Right lung (tissue), 10 donors: ENCODE results near the gene NDUFAF5. TPM values are rescaled to one million over a fixed set of nuclear protein-coding genes. Genes with fewer than 3 reads are reported as not detected.
"Not testable (repeated sequence)": the region's sequence is repeated elsewhere in the genome, so short reads cannot be mapped to it uniquely, and the experiment has no call there.

Experiments
- DNase-seq, 2 donors: peaks; one replicate each; pipeline ENCODE4 v3.0.0-alpha.2; 2013
- long read RNA-seq, 8 donors: transcript quantifications; one replicate each; lab custom pipeline, GENCODE V29; 2026
- polyA plus RNA-seq, 5 donors: library from polyadenylated mRNA; unstranded; fragments of 120-200 nt; gene quantifications; one replicate each; pipeline versions ENCODE4 v1.2.1 to v1.2.3, GENCODE V29; 2013; ENCODE audit warnings: inconsistent platforms in 1 of 5, low replicate concordance in 1 of 5; ENCODE audit not compliant: insufficient read length in 5 of 5, insufficient read depth in 1 of 5

Gene NDUFAF5, protein sequence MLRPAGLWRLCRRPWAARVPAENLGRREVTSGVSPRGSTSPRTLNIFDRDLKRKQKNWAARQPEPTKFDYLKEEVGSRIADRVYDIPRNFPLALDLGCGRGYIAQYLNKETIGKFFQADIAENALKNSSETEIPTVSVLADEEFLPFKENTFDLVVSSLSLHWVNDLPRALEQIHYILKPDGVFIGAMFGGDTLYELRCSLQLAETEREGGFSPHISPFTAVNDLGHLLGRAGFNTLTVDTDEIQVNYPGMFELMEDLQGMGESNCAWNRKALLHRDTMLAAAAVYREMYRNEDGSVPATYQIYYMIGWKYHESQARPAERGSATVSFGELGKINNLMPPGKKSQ
- 10 to 100 TPM; 20.5 to 29.7 (median 25.7) TPM for polyA plus RNA-seq
- long read RNA-seq, donor 1, partial matches to known transcripts = 0 of 4 reads
- long read RNA-seq, donor 1, other reads (novel, unspliced or antisense) = 0 of 4 reads
- long read RNA-seq, donor 2, full-length matches to known transcripts = 2 of 2 reads
- long read RNA-seq, donor 2, partial matches to known transcripts = 0 of 2 reads
- long read RNA-seq, donor 2, other reads (novel, unspliced or antisense) = 0 of 2 reads
- long read RNA-seq, donor 3, full-length matches to known transcripts = 5 of 5 reads
- long read RNA-seq, donor 3, partial matches to known transcripts = 0 of 5 reads
- long read RNA-seq, donor 3, other reads (novel, unspliced or antisense) = 0 of 5 reads
- long read RNA-seq, donor 4, full-length matches to known transcripts = 6 of 6 reads
- long read RNA-seq, donor 4, partial matches to known transcripts = 0 of 6 reads
- long read RNA-seq, donor 4, other reads (novel, unspliced or antisense) = 0 of 6 reads
- long read RNA-seq, donor 5, partial matches to known transcripts = 0 of 4 reads
- long read RNA-seq, donor 5, other reads (novel, unspliced or antisense) = 0 of 4 reads
- long read RNA-seq, donor 6, partial matches to known transcripts = 0 of 2 reads
- long read RNA-seq, donor 6, other reads (novel, unspliced or antisense) = 0 of 2 reads
- long read RNA-seq, donor 7, partial matches to known transcripts = 0 of 2 reads
- long read RNA-seq, donor 7, other reads (novel, unspliced or antisense) = 0 of 2 reads
- long read RNA-seq, donor 8, partial matches to known transcripts = 0 of 1 reads
- long read RNA-seq, donor 8, other reads (novel, unspliced or antisense) = 0 of 1 reads

DNA sequence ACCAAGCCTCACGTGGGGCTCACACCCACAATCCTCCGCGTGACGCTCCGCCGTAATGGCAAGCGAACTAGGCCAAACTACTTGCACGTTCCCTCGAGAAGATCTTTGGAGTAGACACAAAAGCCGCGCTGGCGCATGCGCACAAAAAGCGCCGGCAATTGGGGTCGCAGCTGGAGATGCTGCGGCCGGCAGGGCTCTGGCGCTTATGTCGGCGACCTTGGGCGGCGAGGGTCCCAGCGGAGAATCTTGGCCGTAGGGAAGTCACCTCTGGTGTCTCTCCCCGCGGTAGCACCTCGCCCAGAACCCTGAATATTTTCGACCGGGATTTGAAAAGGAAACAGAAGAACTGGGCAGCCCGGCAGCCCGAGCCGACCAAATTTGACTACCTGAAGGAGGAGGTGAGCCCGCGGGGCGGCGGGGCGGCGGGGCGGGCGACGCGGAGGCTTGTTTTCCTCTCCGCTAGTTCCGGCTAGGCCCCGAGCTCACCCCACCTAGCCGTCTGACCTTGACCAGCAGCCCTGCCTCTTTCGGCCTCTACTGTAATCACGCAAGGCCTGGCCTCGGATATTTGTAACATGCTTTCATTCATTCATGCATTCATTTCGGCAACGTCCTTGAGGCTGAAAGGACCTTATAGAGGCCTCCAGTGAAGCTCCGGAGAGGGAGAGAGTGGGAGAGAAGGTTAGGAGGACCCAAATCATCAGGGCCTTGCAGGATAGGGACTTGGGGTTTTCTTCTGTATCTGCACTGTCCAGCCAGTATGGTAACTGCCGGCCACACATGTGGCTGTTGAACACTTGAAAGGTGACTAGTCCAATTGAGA, at the start of gene NDUFAF5, which contains the start of gene ESF1:
Gene NDUFAF5 (plus strand): TSS at position 136 of the 823 bp plus-strand sequence. CDS start 41 bp downstream, at position 177.
Gene ESF1 (minus strand): TSS at position 27 of the 823 bp plus-strand sequence. CDS start 1,779 bp downstream, outside the sequence.
- DNase-seq = peak; percentile 91 to 93

DNA sequence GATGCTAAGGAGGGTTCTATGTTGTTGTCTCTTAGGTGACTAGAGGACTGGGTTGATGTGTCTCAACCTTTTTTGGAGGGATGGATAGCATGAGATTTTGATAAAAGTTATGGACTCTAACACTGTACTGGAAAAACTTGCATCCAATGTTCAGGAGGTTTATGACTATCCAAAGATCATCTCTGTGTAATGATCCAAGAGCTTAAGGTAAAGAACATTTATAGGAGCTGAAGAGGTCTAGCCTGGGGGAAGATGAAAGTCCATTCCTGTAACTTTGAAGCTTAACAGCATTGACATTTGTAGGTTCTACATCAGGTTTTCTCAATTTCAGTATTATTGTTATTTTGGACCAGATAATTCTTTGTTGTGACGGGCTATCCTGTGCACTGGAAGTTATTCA, 49.0 kb upstream of the NDUFAF5 start:
- DNase-seq = no peak

DNA sequence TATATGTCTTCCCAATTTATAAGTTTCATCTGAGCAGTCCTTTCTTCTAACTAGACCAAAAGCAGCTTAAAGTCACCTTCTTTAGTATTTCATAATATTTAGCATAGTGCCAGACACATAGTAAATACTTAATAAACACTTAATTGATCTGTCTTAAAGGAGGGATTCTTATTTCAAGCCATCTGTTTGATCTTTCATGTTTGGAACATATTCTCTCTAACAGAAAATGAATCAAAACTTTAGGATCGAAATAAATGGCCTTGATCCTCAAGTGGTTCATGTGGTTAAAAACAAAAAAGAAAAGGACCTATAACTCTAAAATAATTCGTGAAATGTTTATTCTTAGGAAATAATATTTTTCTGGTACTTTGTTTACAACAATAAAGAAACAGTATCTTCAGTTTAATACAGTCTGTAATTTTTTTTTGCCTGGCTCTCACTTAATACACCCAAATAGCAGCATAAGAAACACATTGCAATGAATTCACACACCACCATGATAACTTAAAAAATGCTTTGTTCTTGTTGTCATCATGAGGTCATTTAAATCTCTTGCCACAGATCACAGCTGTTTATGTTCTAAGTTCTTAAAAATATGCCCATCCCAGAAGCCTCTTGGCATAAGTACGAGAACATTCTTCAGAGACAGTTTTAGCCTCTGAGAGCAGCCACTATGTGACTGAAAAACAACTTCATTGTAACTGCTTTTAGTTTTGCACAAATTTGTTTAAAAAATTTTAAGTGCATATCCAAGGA, 48.2 kb upstream of the NDUFAF5 start:
- peak; percentile 64 to 74 for DNase-seq

DNA sequence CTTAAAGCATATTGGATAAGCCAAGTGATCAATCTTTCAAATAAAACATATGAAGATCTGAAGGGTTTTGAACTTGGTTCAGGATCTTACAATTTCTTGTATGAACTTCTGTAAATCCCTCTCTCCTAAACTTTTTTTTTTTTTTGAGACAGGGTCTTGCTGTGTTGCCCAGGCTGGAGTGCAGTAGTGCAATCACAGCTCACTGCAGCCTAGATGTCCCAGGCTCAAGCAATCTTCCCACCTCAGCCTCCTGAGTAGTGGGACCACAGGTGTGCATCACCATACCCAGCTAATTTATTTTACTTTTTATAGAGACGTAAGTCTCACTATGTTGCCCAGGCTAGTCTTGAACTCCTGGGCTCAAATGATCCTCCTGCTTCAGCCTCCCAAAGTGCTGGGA, 46.6 kb upstream of the NDUFAF5 start:
- DNase-seq = not testable (repeated sequence)

DNA sequence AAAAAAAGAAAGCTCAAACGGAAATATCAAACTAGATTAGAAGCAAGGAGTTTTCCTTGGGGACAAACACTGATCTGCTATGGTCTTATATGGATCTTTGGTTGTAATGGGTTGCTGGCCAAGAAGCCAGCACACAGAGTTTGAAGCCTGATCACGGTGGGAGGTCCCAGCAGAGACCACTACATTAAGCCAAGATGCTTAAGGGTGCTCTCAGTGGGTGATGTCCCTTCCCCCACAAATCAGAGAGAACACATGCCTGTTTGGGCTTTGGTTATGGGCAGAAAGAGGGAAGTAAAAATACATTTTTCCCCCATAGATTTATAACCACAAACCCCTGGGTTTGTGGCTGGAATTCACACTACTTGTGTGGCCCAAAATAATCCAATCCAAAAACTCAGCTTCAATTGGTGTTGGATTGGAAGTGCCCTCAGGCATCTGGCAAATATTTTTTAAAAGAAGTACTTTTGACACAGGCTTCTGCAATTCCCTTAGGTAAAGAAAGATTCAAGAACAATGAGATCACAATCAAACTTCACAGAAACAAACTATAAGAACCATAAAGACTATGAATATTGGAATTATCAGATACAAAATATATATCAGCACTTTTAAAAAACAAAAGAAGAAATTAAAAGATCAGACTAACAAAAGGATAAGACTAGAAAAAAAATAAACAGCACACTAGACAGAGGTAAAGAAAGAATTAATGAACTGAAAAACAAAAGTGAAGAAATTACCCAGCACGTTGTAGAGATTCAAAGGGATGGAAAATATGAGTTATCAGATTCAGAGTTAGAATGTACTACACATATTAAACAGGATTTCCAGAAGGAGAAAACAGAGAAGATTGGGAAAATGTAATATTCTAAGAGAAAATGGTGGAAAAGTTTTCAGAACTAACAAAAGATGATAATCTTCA, 44.8 kb upstream of the NDUFAF5 start:
- DNase-seq = no peak

DNA sequence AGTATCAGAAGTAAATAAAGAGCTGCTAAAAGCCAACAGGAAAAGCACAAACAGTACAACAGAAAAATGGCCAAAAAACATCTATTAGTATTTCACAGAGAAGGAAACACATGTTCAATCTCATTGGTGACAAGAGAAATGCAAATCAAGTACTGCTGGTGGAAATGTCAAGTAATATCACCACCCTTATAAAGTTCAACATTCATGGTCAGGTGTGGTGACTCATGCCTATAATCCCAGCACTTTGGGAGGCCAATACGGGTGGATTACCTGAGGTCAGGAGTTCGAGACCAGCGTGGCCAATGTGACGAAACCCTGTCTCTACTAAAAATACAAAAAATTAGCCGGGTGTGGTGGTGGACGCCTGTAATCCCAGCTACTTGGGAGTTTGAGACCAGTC, 42.9 kb upstream of the NDUFAF5 start:
- DNase-seq = no peak

DNA sequence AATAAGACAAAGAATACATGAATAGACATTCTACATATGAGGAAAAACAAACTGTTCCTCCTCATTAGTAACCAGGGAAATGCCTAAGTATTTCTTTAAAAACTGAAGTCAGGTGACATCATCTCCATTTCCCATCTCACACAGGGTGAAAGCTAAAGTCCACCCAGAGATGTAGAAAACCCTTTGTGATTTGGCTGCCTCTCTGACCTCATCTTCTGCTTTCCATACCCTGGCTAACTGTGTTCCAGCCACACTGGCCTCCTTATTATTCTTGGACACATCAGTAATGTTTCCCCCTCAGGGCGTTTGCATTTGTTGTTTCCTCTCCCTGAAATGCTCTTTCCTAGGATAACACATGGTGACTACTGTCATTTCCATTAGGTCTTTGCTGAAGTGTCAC, 40.5 kb upstream of the NDUFAF5 start:
- DNase-seq = no peak

DNA sequence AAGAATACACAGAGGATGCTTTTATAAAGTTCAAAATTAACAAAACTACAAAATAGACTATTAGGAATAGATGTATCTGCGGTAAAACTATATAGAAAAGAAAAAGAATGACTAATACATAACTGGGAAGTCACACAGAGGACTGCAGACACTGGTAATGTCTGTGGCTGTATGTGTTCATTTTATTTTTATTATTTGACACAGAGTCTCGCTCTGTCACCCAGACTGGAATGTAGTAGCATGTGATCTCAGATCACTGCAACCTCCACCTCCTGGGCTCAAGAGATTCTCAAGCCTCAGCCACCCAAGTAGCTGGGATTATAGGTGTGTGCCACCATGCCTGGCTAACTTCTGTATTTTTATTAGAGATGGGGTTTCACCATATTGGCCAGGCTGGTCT, 39.0 kb upstream of the NDUFAF5 start:
- DNase-seq = no peak

DNA sequence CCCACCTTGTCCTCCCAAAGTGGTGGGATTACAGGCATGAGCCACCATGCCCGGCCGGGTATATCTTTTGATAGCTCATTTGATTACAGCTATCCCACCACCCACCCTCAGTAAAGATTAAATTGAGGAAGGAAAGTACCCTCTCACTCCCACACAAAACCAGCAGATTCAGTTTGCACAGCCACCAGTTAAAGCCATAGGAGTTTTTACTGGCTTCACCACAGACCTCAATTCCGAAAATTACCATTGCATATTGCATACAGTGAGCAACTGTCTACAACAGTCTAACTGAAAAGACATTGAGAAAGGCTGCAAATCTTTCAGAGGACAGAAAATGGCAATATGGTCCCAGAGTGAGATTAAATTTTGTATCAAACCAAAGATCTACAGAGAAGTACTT, 35.0 kb upstream of the NDUFAF5 start:
- DNase-seq = no peak

DNA sequence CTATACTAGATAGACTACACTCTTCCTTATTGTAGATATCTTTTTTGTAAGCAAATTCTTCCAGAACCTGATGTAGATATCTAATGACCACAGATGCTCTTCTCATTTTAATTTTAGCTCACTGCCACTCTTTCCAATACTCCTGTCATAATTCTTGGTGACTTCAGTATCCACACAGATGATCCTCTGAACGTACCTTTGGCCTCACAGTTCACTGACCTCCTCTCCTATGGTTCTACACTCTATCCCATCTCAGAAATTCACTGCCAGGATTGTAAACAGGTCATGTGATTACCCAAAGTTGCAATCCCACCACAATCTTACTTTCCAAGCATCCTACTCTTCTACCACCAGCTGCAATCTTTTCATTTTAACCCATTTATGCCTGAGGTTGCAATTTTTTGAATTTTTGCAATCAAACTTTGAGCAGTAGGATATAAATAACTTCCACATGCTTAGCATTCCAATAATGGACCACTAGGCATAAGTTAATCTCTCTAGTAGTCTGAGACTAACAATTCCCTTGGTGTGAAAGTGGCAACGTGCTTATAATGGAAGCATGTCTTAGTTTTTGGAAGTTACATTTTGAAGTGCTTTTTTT, 31.3 kb upstream of the NDUFAF5 start:
- no peak for DNase-seq

DNA sequence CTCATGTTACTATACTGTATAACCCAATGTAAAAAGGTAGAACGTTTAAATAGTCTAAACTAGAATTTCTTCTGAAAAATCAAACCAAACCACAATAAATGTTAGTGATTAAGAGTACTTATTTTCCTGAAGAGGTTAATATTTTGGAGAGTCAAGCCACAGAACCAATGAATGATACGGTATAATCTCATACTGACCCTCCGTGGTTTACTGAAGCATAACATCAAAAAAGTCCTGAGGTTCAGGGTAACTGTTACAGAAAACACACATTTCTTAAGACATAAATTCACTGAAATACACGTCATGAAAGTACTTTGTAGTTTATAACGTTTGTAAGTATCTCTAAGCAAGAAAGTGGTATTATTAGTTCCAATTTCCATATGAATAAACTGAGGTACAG, 29.0 kb upstream of the NDUFAF5 start:
- DNase-seq = no peak

DNA sequence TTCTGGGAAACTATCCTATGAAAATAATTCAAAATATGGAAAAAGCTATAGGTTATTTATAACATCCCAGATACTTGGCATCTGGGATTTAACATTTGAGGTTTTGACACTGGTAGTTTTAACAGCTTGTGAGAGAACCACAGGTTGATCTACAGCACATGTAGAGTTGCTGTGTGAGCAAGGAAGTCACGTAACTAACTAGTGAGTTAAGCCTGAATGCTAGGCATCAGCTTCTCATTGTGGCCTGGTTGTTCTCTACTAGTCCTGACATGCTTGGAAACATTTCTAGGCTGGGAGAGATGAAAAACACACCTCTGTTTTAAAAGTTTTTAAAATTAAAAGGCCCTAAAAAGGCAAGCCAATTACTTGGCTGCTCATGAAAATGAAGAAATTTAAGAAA, 28.3 kb upstream of the NDUFAF5 start:
- no peak for DNase-seq

DNA sequence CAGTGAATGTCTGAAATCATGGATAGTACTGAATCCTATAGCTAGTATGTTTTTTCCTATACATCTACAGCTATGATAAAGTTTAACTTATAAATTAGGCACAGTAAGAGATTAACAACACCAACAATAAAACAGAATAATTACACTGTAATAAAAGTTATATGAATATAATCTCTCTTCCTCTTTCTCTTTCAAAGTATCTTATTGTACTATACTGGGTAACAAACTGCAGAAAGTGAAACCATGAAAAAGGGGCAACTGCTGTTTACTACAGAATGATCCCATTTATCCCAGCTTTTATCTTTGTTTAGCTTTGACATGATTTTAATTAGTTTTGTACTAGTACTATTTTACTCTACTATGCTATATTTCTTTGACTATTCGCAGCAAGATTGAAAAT, 25.9 kb upstream of the NDUFAF5 start:
- DNase-seq = no peak

DNA sequence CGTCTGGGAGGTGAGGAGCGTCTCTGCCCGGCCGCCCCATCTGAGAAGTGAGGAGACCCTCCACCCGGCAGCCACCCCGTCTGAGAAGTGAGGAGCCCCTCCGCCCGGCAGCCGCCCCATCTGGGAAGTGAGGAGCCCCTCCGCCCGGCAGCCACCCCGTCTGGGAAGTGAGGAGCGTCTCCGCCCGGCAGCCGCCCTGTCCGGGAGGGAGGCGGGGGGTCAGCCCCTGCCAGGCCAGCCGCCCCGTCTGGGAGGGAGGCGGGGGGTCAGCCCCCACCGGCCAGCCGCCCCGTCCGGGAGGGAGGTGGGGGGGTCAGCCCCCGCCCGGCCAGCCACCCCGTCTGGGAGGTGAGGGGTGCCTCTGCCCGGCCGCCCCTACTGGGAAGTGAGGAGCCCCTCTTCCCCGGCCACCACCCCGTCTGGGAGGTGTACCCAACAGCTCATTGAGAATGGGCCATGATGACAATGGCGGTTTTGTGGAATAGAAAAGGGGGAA, 24.3 kb upstream of the NDUFAF5 start:
- not testable (repeated sequence) for DNase-seq

DNA sequence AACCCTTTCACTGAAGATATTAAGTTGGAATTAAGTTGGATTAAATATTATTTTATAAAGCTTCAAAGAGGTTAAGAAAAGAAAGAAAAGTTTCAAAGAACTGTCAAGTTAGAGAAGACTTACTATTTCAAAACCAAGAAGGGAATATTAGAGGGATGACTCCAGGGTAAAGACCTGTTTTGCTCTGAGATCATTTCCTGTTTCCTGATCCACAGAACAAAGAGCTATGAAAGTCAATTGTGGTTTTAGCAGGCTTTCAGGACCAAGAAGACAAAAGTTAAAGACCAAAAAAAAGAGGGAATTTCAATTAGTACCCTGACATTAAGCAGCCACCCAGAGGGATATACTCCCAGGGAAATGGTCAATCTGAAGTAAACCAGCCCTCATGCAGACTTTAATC, 19.5 kb upstream of the NDUFAF5 start:
- no peak for DNase-seq

DNA sequence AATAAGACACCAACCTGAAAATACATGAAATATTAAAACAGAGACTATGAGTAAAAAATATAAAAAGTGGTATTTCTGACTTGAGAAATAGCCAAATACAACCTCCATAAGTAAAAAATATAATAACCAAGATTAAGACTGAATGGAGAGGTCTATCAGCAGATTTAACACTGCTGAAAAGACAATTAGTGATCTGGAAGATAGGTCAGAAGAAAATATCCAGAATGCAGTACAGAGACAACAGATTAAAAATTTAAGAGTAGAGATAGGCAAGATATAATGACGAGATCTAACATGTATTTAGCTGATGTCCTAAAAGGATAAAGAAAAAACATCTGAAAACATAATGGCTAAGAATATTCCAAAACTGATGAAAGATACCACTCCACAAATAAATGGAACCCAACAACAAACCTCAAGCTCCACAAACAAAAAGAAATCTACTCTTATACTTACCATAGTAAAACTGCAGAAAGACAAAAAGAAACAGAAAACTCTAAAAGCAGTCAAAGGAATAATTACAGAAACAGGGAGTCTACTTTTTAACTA, 18.9 kb upstream of the NDUFAF5 start:
- DNase-seq = no peak

DNA sequence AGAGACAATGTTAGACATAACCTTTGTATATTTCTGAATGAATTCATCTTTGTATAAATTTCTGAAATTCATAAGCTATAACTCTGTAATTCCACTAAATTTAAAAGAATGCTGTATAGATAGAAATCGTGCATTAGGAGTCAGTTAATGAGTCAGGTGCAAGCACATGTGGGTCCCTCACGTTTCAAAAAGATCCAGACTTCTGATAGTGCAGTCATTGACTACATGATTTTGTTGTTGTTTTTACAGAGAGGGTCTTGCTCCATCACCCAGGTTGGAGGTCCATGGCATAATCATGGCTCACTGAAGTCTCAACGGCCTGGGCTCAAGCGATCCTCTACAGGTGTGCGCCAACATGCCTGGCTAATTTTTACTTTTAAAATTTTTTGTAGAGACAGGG, 14.7 kb upstream of the NDUFAF5 start:
- no peak for DNase-seq

DNA sequence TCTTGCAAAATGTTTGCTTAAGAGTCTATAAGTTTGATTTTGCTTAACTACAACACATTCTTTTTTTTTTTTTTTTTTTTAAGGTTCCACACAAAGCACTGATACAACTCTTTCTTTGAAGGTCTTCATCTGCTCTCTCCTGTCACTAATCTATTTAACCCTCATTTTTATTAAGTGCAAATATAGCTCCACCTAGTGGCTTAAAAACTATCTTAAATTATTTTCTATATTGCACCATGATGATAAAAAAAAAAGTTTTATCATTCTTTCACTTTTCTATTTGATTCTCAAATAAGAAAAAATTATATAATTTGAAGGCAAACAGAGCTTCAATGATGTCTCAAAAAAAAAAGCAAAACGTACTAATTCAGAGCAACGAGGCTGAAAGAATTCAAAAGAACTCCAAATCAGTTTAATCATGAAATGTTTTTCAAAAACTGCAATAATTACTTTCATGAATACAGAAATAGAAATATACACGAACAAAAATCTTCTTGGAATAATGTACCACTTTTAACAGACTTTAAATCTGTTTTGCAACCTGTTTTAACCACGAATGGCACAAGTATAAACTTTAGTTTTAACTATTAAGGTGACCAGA, 12.9 kb upstream of the NDUFAF5 start:
- no peak for DNase-seq
